ENCODE measurements around the gene KCNN3. TPM values are rescaled to one million over a fixed set of nuclear protein-coding genes. Genes with fewer than 3 reads are reported as not detected.

The KCNN3 gene
- total RNA-seq, 1 donor: not detected

DNA sequence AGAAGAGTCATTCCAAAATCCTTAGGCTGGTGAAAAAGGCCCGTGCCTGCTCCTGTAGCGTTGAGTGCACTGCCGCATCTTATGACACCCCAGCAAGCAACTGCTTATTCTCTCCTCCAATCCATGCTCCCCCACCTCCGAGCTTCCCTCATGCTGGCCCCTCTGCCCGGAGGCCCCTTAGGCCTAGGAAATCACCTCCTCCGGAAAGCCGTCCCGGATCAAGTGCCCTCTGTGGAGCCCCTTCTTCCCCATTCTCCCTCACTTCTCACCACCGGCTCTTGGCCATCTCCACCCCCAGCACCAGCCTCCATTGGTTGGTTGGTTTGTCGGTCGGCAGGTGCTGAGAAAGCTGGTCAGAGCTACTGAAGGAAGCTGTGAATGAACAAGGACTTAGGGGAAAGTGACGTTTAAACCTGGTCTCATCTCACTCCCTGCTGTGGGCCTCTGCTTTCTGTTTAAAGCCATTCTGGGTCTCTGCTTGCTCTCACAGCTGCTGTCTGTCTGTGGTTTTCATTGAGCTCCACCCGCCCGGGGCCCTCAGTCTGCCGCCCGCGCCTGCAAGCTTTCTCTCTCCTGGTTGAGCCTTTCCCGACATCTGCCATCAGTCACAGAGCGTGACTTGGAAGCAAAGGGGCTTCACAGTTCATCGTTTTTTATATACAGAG, 122.2 kb downstream of the KCNN3 start:
- TF ChIP-seq, protein P1, sequence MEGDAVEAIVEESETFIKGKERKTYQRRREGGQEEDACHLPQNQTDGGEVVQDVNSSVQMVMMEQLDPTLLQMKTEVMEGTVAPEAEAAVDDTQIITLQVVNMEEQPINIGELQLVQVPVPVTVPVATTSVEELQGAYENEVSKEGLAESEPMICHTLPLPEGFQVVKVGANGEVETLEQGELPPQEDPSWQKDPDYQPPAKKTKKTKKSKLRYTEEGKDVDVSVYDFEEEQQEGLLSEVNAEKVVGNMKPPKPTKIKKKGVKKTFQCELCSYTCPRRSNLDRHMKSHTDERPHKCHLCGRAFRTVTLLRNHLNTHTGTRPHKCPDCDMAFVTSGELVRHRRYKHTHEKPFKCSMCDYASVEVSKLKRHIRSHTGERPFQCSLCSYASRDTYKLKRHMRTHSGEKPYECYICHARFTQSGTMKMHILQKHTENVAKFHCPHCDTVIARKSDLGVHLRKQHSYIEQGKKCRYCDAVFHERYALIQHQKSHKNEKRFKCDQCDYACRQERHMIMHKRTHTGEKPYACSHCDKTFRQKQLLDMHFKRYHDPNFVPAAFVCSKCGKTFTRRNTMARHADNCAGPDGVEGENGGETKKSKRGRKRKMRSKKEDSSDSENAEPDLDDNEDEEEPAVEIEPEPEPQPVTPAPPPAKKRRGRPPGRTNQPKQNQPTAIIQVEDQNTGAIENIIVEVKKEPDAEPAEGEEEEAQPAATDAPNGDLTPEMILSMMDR (IDR thresholded peaks at IDR 0.05; ENCODE audit: insufficient read depth, low read depth, low read length): no peak
- no peak for DNase-seq (ENCODE audit: low read depth)
- H3K4me3 ChIP-seq (ENCODE audit: low read depth, low read length): no peak overlapping the region

DNA sequence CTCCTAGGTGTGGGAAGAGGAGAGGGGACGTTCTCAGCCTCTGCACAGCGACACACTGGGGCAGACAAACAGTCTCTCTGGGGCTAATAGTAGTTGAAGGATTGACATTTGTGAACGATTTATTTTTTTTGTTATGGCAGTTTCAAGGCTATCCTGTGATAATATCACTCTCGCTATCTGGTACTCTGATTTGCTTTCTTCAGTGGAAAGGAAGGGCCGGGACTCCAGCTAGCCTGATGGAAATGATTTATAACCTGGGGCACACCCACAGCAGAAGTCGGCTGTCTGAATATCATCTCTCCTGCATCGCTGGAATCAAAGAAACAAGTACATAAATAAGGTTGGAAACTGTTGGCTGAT, 122.7 kb downstream of the KCNN3 start:
- no peak for DNase-seq (ENCODE audit: low read depth)
- TF ChIP-seq, protein P1 (IDR thresholded peaks at IDR 0.05; ENCODE audit: insufficient read depth, low read depth, low read length): no peak
- no peak overlapping the region for H3K4me3 ChIP-seq (ENCODE audit: low read depth, low read length)

DNA sequence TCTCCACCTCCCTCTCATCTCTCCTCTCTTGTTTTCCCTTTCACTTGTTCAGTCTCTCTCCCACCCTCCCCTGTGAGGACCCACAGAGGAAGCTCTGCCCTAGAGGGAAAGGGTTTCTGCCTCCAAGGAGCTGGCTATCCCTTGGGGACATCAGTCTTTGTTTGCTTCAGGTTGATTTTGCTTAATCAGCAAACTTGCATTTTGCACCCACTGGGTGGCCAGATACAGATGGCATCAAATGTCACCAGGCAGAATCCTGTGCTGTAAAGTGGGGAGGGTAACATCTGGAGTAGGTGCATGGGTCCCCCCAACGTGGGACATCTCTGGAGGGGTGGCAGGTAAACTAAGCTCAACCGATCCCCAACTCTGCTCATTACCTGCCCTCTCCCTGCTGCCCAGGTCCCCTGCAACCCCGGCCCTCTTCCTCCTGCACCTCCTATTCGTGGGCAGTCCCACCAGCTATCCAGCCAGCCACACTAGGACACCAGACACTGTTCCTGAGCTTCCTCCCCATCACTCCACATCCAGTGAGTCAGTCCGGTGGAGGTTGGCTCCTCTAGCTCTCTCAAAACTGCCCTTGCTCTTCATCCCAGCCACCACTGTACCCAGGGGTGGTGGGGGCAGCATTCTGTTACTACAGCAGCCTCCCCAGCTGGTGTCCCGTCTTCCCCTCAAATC, 123.3 kb downstream of the KCNN3 start:
- no peak overlapping the region for H3K4me3 ChIP-seq (ENCODE audit: low read depth, low read length)
- no peak for DNase-seq (ENCODE audit: low read depth)
- TF ChIP-seq, protein P1 (IDR thresholded peaks at IDR 0.05; ENCODE audit: insufficient read depth, low read depth, low read length): no peak

DNA sequence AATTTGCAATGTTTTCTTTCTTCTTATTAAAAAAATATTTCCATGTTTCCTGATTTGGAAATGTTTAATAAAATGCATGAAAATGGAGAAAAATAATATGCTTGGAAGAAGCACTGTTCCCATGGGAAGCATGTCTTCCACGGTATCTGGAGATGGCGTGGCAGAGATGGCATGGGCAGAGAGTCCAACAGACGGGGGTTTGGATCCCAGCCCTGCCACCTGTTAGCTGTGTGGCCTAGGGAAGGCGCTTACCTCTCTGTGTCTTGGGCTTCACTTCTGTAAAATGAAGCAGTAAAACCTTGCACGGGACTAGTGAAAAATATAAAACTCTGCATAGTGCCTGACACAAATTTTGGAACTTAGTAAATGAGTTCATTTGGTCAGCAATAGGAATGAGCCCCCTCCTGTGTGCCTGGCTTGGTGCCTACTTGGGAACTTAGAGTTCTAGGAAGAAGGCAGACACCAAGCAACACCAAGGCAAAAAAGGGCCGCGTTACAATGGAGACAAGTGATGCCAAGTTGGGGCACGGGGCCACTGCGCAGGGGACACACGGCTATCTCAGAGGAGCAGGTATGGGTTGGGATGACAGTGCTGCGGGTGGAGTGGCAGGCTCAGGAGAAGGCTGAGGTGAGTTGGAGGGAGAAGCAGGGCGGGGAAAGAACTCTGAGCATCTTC, 124.2 kb downstream of the KCNN3 start:
- H3K4me3 ChIP-seq (ENCODE audit: low read depth, low read length): no peak overlapping the region
- TF ChIP-seq, protein P1 (IDR thresholded peaks at IDR 0.05; ENCODE audit: insufficient read depth, low read depth, low read length): no peak
- DNase-seq (ENCODE audit: low read depth): no peak

DNA sequence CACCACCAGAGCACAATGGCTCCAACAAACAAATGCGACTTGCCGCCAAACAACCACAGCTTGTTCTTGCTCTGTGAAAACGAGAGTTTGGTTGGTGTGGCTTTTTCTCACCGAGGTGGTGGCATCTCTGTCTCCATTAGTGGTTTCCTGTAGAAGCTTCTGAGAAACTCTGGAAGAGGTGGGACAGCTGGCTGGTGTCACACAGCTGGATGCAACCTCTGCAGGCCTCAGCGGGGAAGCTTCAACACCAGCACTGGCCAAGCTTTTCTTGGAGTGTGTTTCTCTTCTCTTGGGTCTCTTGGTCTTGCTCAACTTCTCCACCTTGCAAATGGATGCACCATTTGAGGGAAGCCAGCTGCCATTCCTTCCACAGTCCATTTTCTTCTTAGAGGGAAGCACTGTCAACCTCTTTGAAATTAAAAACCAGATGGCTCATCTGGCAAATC, 124.8 kb downstream of the KCNN3 start:
- no peak overlapping the region for H3K4me3 ChIP-seq (ENCODE audit: low read depth, low read length)
- no peak for DNase-seq (ENCODE audit: low read depth)
- TF ChIP-seq, protein P1 (IDR thresholded peaks at IDR 0.05; ENCODE audit: insufficient read depth, low read depth, low read length): no peak

DNA sequence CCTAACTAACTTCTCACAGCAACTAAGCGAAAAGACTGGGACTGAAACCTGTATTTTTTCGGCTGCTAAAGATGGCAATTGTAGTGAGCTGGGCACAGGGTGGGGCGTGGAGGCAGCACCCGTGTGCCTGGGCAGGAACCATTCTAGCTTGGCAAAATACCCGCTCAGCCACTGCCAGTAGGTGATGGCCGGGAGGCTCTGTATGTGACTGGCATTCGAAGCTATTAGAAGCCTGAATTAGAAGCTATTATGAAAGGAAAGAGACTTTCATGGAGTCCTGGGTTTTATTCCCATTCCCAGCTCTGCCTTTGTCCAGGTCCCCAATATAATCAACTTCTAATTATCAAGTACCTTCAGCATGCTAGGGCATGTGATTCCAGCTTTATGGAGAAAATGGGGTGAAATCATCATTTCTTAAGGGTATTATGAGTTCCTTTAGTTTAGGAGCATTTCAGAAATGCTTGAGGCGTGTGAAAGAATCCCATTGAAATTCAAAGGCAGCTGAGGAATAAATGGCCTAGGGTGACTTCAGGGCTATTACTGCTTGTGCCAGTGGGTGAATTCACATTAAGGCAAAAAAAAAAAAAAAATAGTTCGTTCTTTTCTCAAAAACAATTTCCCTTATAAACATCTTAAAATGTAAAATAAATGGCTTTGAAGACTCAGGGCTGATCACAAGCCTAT, 125.6 kb downstream of the KCNN3 start:
- no peak for DNase-seq (ENCODE audit: low read depth)
- TF ChIP-seq, protein P1 (IDR thresholded peaks at IDR 0.05; ENCODE audit: insufficient read depth, low read depth, low read length): no peak
- no peak overlapping the region for H3K4me3 ChIP-seq (ENCODE audit: low read depth, low read length)
